NB4 (cell line): ENCODE data around the gene RGS17.

Source experiments
- DNase-seq: peaks from one replicate; pipeline ENCODE4 v3.0.0; 2010; ENCODE audit warnings: low read depth
- H3K4me3 ChIP-seq: one replicate; pipeline ENCODE4 v1.5.1; 2011; ENCODE audit warnings: mild to moderate bottlenecking, low read depth, low read length, moderate library complexity
- CTCF ChIP-seq: IDR thresholded peaks from one replicate; pipeline ENCODE4 v1.5.1; 2012; ENCODE audit warnings: low read depth, low read length
- MAX ChIP-seq: IDR thresholded peaks from 2 replicates; pipeline ENCODE4 v1.6.1; 2011; ENCODE audit warnings: low read depth, low read length
- MYC ChIP-seq: IDR thresholded peaks from 2 replicates; pipeline ENCODE4 v1.6.1; 2011; ENCODE audit warnings: low read depth, low read length
- POLR2A ChIP-seq: IDR thresholded peaks from 2 replicates; pipeline ENCODE4 v1.6.1; 2011; ENCODE audit warnings: mild to moderate bottlenecking; ENCODE audit not compliant: insufficient read length; ENCODE audit errors: extremely low read depth

RGS17 gene

GRCh38 chr6:153073841-153074240 is 57.2 kb downstream of the RGS17 start:
- no peak overlapping the region for H3K4me3 ChIP-seq
- TF ChIP-seq CTCF = no peak
- no peak for TF ChIP-seq MYC
- TF ChIP-seq POLR2A = no peak
- no peak for TF ChIP-seq MAX
- DNase-seq = no peak

- DNase-seq = no peak
- H3K4me3 ChIP-seq = no peak overlapping the region
- TF ChIP-seq MYC = no peak
- TF ChIP-seq POLR2A = no peak
- no peak for TF ChIP-seq CTCF
- no peak for TF ChIP-seq MAX
These were observed 60.3 kb downstream of the RGS17 start for GRCh38 chr6:153070756-153071155.

- TF ChIP-seq CTCF = no peak
- no peak for TF ChIP-seq POLR2A
- TF ChIP-seq MYC = no peak
- TF ChIP-seq MAX = no peak
- no peak overlapping the region for H3K4me3 ChIP-seq
- DNase-seq = no peak
These were observed 61.2 kb downstream of the RGS17 start for GRCh38 chr6:153069897-153070296.

GRCh38 chr6:153065222-153065621 is 65.9 kb downstream of the RGS17 start:
- no peak for DNase-seq
- H3K4me3 ChIP-seq = no peak overlapping the region
- no peak for TF ChIP-seq MYC
- TF ChIP-seq CTCF = no peak
- TF ChIP-seq MAX = no peak
- no peak for TF ChIP-seq POLR2A

GRCh38 chr6:153063936-153064335 is 67.1 kb downstream of the RGS17 start:
- no peak overlapping the region for H3K4me3 ChIP-seq
- no peak for TF ChIP-seq POLR2A
- TF ChIP-seq CTCF = no peak
- TF ChIP-seq MAX = no peak
- TF ChIP-seq MYC = no peak
- no peak for DNase-seq

- H3K4me3 ChIP-seq = no peak overlapping the region
- DNase-seq = no peak
- TF ChIP-seq MYC (no peak), MAX (no peak), POLR2A (no peak), CTCF (no peak)
These were observed 68.6 kb downstream of the RGS17 start for GRCh38 chr6:153062516-153062915.
